HepG2 (cell line): ENCODE measurements around the gene DGKD. TPM values are rescaled to one million over a fixed set of nuclear protein-coding genes. Genes with fewer than 3 reads are reported as not detected.

Experiments used
- ATAC-seq: fragments of 200-7000 bp; cut with Tn5 transposase; 3 replicates; pipeline ENCODE4 v1.9.1; 2020; ENCODE audit warnings: mild to moderate bottlenecking, moderate library complexity
- BruUV-seq: library from RNA; stranded (reverse); fragments of 400-500 nt; replicated peaks from 2 replicates; lab custom pipeline; 2021; lab: Mats Ljungman, UMichigan
- CTCF ChIA-PET: fragments of 300-600 bp; formaldehyde crosslinking; extraction: SDS; loops from one replicate; lab custom pipeline; 2021; ENCODE audit warnings: low total read pairs, inconsistent platforms, low intra/inter-chr PET ratio; lab: Yijun Ruan, JAX
- POLR2A ChIA-PET: fragments of 350-600 bp; sonication (Branson Sonifier 250); formaldehyde crosslinking; loops from one replicate; lab custom pipeline; 2020; ENCODE audit warnings: antibody characterized with exemption, inconsistent platforms; lab: Yijun Ruan, JAX
- DNase-seq: peaks from one replicate; pipeline ENCODE4 v3.0.0-alpha.2; 2015; ENCODE audit warnings: low spot score
- FAIRE-seq: peaks from 3 replicates; lab custom pipeline; 2011; peaks lifted over from hg19 to GRCh38; lab: Jason Lieb, UNC
- H2AFZ ChIP-seq: one replicate; pipeline ENCODE4 v1.6.1; 2011; ENCODE audit warnings: low read length, inconsistent platforms
- H3K27ac ChIP-seq: fragments of 300-600 bp; 3 replicates; pipeline ENCODE4 v1.8.0; 2011; ENCODE audit warnings: mixed run types, mild to moderate bottlenecking, mixed read lengths, low read length, inconsistent platforms; ENCODE audit not compliant: insufficient read depth; ENCODE audit errors: extremely low read length
- H3K27me3 ChIP-seq, 2 experiments: fragments of 200-600 bp in 1 of 2; 2 replicates in 1 of 2; 3 replicates in 1 of 2; pipeline versions ENCODE4 v1.6.0 to v1.8.0; 2011; ENCODE audit warnings: low read length in 2 of 2, mild to moderate bottlenecking in 2 of 2, moderate library complexity in 2 of 2, inconsistent platforms in 1 of 2; ENCODE audit not compliant: insufficient read depth in 2 of 2, control insufficient read depth in 1 of 2
- H3K36me3 ChIP-seq, 2 experiments: fragments of 200-600 bp in 1 of 2; replicated peaks in 1 of 2; 2 replicates in 1 of 2; 3 replicates in 1 of 2; pipeline versions ENCODE4 v1.5.1 to v1.8.0; 2011; ENCODE audit warnings: low read length in 2 of 2, inconsistent platforms in 1 of 2; ENCODE audit not compliant: insufficient read depth in 2 of 2, control insufficient read depth in 1 of 2
- H3K4me1 ChIP-seq: 2 replicates; pipeline ENCODE4 v1.5.1; 2012; ENCODE audit warnings: low read length, inconsistent platforms; ENCODE audit not compliant: insufficient read depth
- H3K4me2 ChIP-seq: 2 replicates; pipeline ENCODE4 v1.6.0; 2011; ENCODE audit warnings: low read depth, low read length, inconsistent platforms
- H3K4me3 ChIP-seq, 3 experiments: fragments of 200-600 bp in 1 of 3; sonication (generic), shearing (Covaris generic) in 1 of 3; replicated peaks in 1 of 3; 2 replicates each; pipeline ENCODE4 v1.5.1; 2011 to 2016; ENCODE audit warnings: low read length in 3 of 3, inconsistent platforms in 2 of 3, low read depth in 2 of 3, mild to moderate bottlenecking in 2 of 3, control low read depth in 1 of 3, mixed read lengths in 1 of 3; ENCODE audit not compliant: insufficient read depth in 1 of 3
- H3K79me2 ChIP-seq: one replicate; pipeline ENCODE4 v1.6.1; 2011; ENCODE audit warnings: low read length, inconsistent platforms; ENCODE audit not compliant: insufficient read depth
- H3K9ac ChIP-seq: 2 replicates; pipeline ENCODE4 v1.6.0; 2011; ENCODE audit warnings: mild to moderate bottlenecking, low read depth, low read length, inconsistent platforms; ENCODE audit not compliant: insufficient read depth
- H3K9me3 ChIP-seq: 2 replicates; pipeline ENCODE4 v1.5.1; 2012; ENCODE audit warnings: mild to moderate bottlenecking, low read length
- H4K20me1 ChIP-seq: 2 replicates; pipeline ENCODE4 v1.6.0; 2011; ENCODE audit warnings: inconsistent platforms, mild to moderate bottlenecking, low read length, moderate library complexity; ENCODE audit not compliant: insufficient read depth
- AGO2 ChIP-seq: fragments of 200-400 bp; formaldehyde crosslinking; optimal IDR thresholded peaks from 2 replicates; pipeline ENCODE3; 2017; ENCODE audit warnings: mild to moderate bottlenecking, low read depth, low read length, moderate library complexity
- GABPA ChIP-seq, 2 experiments: IDR thresholded peaks; 2 replicates each; pipeline ENCODE4 v1.6.1; 2011 to 2016; ENCODE audit warnings: low read depth in 2 of 2, low read length in 1 of 2, missing biosample characterization in 1 of 2, missing genetic modification characterization in 1 of 2
- MTA1 ChIP-seq: sonication (generic); formaldehyde crosslinking; IDR thresholded peaks from 2 replicates; pipeline ENCODE4 v1.4.0; 2020; ENCODE audit warnings: missing genetic modification reagents, mild to moderate bottlenecking, borderline replicate concordance
- PRMT3 ChIP-seq: sonication (generic); formaldehyde crosslinking; IDR thresholded peaks from 2 replicates; pipeline ENCODE4 v1.8.1; 2022; ENCODE audit warnings: low read depth, mild to moderate bottlenecking, moderate library complexity, missing genetic modification reagents, borderline replicate concordance
- SOX6 ChIP-seq, 2 experiments: fragments of 450-650 bp in 1 of 2; sonication (generic) in 1 of 2; formaldehyde crosslinking in 1 of 2; IDR thresholded peaks; 2 replicates each; pipeline versions ENCODE4 v1.4.0 to v1.6.1; 2017 to 2020; ENCODE audit warnings: antibody characterized with exemption in 1 of 2, mild to moderate bottlenecking in 1 of 2, missing genetic modification reagents in 1 of 2
- WGBS: methylation state at CpG from one replicate; pipeline ENCODE4 v1.1.6; 2017; ENCODE audit warnings: low lambda C conversion rate; 5-methylcytosine and 5-hydroxymethylcytosine counted together
- in situ Hi-C: cut with HindIII; loops from 2 replicates; pipeline ENCODE4 v1.10.0; 2017; ENCODE audit warnings: low pct_unique_long_range_greater_than_20kb; ENCODE audit not compliant: extremely low pct_ligation_motif_present
- intact Hi-C: fragments of 100-400 bp; cut with micrococcal nuclease; formaldehyde crosslinking; loops from one replicate; pipeline ENCODE4 v1.10.0; 2022; ENCODE audit not compliant: unreplicated experiment
- polyA plus RNA-seq, 8 experiments: library from polyadenylated mRNA; depleted of rRNA in 3 of 8; stranded (reverse) in 7 of 8; unstranded in 1 of 8; fragments of >200 nt; fragmentation: Illumina TruSeq in 4 of 8; extraction: Trizol in 4 of 8; gene quantifications; 2 replicates each; pipeline versions ENCODE4 v1.2.1 to v1.2.3, GENCODE V29; 2011 to 2016; ENCODE audit warnings: low read depth in 4 of 8, missing spikeins in 1 of 8, mixed read lengths in 1 of 8; ENCODE audit not compliant: insufficient read depth in 1 of 8
- total RNA-seq, 5 experiments: library from RNA; depleted of rRNA; stranded (reverse); fragments of >200 nt; fragmentation: Illumina TruSeq; extraction: Trizol; gene quantifications; 2 replicates each; pipeline ENCODE4 v1.2.3, GENCODE V29; 2016; ENCODE audit warnings: low read depth in 1 of 5

Gene DGKD
- total and polyA plus RNA-seq, 2 of the 13 experiments (the other 11 are each of a cell fraction or from before 2014, with no cell fraction given) = 24.5 to 33.2 TPM

GRCh38 chr2:233449921-233450863 is 95.9 kb downstream of the DGKD start:
- H3K9me3 ChIP-seq = no peaks in the 10 kb centered on the region
- H4K20me1 ChIP-seq = no peaks in the 10 kb centered on the region
- H3K79me2 ChIP-seq = no peaks in the 10 kb centered on the region
- no peak overlapping the region for H3K27ac ChIP-seq
- no peak overlapping the region for H2AFZ ChIP-seq
- ChIA-PET POLR2A (no interaction called here), CTCF (no interaction called here)
- H3K4me3 ChIP-seq = no peak overlapping the region
- in situ Hi-C loops (no loop called here), intact Hi-C loops (loop anchor here (5.0 to 10.0 kb wide), 3 partner anchors 95 to 385 kb away; partner anchors contain the start of genes DGKD and UGT1A5)
- no peaks in the 10 kb centered on the region for H3K27me3 ChIP-seq
- FAIRE-seq = no peak
- peak; percentile 37 for TF ChIP-seq AGO2
- no peak for TF ChIP-seq PRMT3
- peak; percentile 47; the same call in 1 of the 2 replicates for TF ChIP-seq MTA1 (CRISPR knock-in tag)
- no peak overlapping the region for H3K9ac ChIP-seq
- no peak for DNase-seq
- ATAC-seq = no peak
- H3K4me1 ChIP-seq = peaks cover 10% of the 10 kb centered on the region
- peaks cover 58 to 91% of the 10 kb centered on the region in 2 experiments for H3K36me3 ChIP-seq
- no TSS peak for BruUV-seq
- whole genome bisulfite sequencing = 96% methylated on average over 27 of the region's 33 CpGs
- no peak overlapping the region for H3K4me2 ChIP-seq

GRCh38 chr2:233450864-233451575 is 96.7 kb downstream of the DGKD start:
- BruUV-seq = no TSS peak

More at GRCh38 chr2:233450864-233451575, 96.7 kb downstream of the DGKD start:
- H3K4me3 ChIP-seq = no peak overlapping the region
- H3K36me3 ChIP-seq = peaks cover 55 to 91% of the 10 kb centered on the region in 2 experiments
- no peaks in the 10 kb centered on the region for H3K9me3 ChIP-seq
- H2AFZ ChIP-seq = no peak overlapping the region
- H3K4me1 ChIP-seq = peaks cover 10% of the 10 kb centered on the region
- ChIA-PET CTCF (no interaction called here), POLR2A (no interaction called here)
- H4K20me1 ChIP-seq = no peaks in the 10 kb centered on the region
- ATAC-seq = no peak
- in situ Hi-C loops (no loop called here), intact Hi-C loops (no loop called here)
- H3K9ac ChIP-seq = no peak overlapping the region
- no peaks in the 10 kb centered on the region for H3K27me3 ChIP-seq
- 97% methylated on average over 22 of the region's 22 CpGs for WGBS
- H3K4me2 ChIP-seq = no peak overlapping the region
- no peak for DNase-seq
- TF ChIP-seq SOX6 (IDR thresholded peaks at IDR 0.05) = no peak
- TF ChIP-seq SOX6 (CRISPR knock-in tag; IDR thresholded peaks at IDR 0.05) = no peak
- TF ChIP-seq GABPA (IDR thresholded peaks at IDR 0.05; ENCODE audit: low read depth, low read length) = 0 out of 2 replicates have a peak, but pooled peaks have one; percentile 1
- TF ChIP-seq GABPA (CRISPR knock-in tag; IDR thresholded peaks at IDR 0.05; ENCODE audit: low read depth) = no peak
- no peak for FAIRE-seq
- no peak overlapping the region for H3K27ac ChIP-seq
- H3K79me2 ChIP-seq = no peaks in the 10 kb centered on the region
